Umbilical cord (tissue), 2 donors: ENCODE results near the gene LSM4. TPM values are rescaled to one million over a fixed set of nuclear protein-coding genes. Genes with fewer than 3 reads are reported as not detected.
"Not testable (repeated sequence)": the region's sequence is repeated elsewhere in the genome, so short reads cannot be mapped to it uniquely, and the experiment has no call there.

ENCODE experiments used
- DNase-seq: peaks from one replicate; pipeline ENCODE4 v3.0.0-alpha.2; 2015; ENCODE audit warnings: low spot score
- total RNA-seq: library from RNA; depleted of rRNA; stranded (reverse); fragments of >200 nt; gene quantifications from one replicate; pipeline ENCODE4 v1.2.3, GENCODE V29; 2014; ENCODE audit warnings: low replicate concordance; ENCODE audit not compliant: insufficient read depth

The LSM4 gene
- 37.6 TPM for total RNA-seq

GRCh38 chr19:18322759-18323460 is at the start of gene LSM4:
Gene LSM4, minus strand, starts transcription at chr19:18323076. Its CDS starts 56 bp downstream, at chr19:18323020.
- DNase-seq, result peak; percentile 99

DNA sequence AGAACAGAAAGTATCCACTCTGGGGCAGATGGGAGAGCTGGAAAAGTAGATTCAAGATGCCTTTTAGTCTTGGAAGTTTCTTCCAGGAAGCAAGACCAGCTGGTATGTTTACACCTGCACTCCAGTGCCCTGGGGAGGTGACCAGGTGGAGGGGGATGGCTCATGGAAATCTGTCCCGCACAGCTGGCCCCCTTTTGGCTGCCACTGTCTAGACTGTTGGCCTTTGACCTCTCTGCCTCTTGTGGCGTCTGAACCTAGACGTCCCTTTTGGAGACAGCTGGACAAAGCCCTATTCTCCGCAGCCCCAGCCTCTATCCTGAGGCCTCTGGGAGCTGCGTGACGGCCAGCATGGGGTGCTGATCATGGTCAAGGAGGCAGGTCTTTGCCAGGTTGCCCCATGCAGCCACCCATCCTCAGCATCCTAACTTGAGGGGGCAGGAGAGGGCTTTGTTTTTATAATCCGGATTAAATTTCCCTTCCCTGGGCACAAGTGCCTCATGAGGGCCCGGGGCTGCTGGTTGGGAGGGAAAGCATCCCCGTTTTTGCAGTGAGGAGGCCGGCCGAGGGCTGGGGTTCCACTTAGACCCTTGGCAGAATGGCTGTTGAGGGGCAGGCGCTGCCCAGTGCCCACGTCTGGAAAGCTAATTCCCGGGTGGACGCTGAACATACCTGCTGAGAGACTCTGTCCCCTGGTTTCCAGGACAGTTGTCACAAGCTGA is 45.8 kb upstream of the LSM4 start:
- no peak for DNase-seq

DNA sequence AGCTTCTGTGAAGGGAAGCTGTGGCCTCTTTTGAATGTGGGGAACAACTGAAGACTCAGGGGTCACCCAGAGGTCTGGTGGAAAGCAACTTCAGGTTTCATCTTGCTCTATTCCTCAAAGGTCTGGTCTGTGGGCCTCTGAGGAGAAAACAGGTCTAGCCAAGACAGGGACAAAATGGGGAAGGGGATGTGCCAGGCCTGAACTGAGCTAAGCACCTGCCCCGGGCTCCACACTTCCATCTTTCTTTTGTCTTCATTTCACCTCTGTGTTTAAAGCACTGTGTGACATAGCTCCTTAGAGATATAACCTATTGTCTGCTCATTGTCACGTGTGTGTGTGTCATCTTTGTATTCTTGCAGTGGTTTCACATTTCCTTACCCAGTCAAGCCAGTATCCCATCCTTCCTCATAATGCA is 43.2 kb upstream of the LSM4 start:
- no peak for DNase-seq

- peak; percentile 93 for DNase-seq
Measured at GRCh38 chr19:18364826-18365528, 42.1 kb upstream of the LSM4 start.

DNA sequence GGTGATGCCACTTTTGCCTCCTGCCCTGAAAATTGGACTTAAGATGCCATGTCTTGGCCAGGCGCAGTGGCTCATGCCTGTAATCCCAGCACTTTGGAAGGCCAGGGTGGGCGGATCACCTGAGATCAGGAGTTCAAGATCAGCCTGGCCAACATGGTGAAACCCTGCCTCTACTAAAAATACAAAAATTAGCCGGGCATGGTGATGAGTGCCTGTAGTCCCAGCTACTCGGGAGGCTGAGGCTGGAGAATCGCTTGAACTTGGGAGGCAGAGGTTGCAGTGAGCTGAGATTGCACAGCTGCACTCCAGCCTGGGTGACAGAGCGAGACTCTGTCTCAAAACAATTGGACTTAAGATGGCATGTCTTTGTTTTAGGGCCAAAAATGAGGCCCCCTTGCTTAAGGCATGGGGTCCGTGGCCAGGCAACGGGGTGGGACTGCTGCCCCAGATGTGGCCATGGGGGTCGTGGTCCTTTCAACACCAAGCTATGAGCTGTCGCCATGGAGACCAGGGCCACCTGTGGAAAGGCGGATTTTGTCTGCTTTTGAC is 41.5 kb upstream of the LSM4 start:
- not testable (repeated sequence) for DNase-seq

GRCh38 chr19:18363787-18364186 is 40.9 kb upstream of the LSM4 start:
- DNase-seq, result no peak

DNA sequence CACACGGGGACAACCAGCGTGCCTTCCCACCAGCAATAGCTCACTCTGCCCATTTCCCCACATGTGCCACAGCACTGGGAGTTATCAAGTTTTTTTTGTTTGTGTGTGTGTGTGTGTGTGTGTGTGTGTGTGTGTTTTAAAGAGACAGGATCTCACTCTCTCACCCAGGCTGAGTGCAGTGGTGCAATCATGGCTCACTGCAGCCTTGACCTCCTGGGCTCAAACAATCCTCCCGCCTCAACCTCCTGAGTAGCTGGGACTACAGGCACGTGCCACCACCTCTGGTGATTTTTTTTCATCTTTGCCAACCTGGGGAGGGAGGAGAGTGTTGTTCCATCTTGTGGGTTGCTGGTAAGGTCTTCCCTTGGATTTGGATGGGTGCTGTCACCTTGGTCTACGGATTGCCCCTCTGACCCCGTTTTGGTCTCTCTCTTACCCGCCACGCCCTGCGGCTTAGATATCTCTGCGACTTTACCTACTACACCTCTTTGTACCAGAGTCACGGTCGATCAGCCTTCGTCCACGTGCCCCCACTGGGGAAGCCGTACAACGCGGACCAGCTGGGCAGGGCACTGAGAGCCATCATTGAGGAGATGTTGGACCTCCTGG is 40.2 kb upstream of the LSM4 start:
- DNase-seq, result no peak

GRCh38 chr19:18361646-18362045 is 38.8 kb upstream of the LSM4 start:
- no peak for DNase-seq

- DNase-seq, result no peak
Measured at GRCh38 chr19:18357041-18357440, 34.2 kb upstream of the LSM4 start.

- DNase-seq, result not testable (repeated sequence)
Measured at GRCh38 chr19:18354743-18355142, 31.9 kb upstream of the LSM4 start.

GRCh38 chr19:18353378-18354005 is 30.6 kb upstream of the LSM4 start:
- no peak for DNase-seq

- DNase-seq, result no peak
Measured at GRCh38 chr19:18351544-18351943, 28.7 kb upstream of the LSM4 start.

- no peak for DNase-seq
Measured at GRCh38 chr19:18350490-18350889, 27.6 kb upstream of the LSM4 start.

DNA sequence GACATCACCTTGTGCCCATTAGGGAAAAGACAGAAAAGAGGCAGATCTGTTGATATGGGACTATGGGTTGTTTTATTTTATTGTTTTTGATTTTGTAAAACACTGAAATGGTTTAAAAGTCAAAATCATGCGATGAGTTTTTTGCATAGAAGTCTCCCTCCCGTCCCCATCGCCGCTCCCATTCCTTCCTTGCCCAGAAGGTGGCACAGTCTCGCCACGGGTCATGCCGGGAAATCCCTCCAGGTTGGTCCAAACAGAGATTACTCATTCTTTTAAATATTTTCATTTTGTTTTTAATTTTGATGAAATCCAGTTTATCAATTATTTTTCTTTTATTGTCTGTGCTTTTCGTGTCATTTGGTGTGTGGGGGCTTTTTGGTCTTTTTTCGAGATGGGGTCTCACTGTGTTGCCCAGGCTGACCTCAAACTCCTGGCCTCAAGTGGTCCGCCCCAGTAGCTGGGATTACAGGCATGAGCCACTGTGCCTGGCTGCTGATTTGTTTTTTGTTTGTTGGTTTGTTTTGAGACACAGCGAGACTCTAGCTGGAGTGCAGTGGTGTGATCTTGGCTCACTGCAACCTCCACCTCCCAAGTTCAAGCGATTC is 26.8 kb upstream of the LSM4 start:
- DNase-seq, result peak; percentile 35

GRCh38 chr19:18348818-18349339 is 26.0 kb upstream of the LSM4 start:
- DNase-seq, result not testable (repeated sequence)

GRCh38 chr19:18348171-18348570 is 25.3 kb upstream of the LSM4 start:
- no peak for DNase-seq

- no peak for DNase-seq
Measured at GRCh38 chr19:18346091-18346490, 23.2 kb upstream of the LSM4 start.

GRCh38 chr19:18345296-18345695 is 22.4 kb upstream of the LSM4 start:
- no peak for DNase-seq

- DNase-seq, result no peak
Measured at GRCh38 chr19:18344582-18344950, 21.7 kb upstream of the LSM4 start.

- DNase-seq, result no peak
Measured at GRCh38 chr19:18342090-18342632, 19.3 kb upstream of the LSM4 start.
